ENCODE measurements around the gene DDX1.

GRCh38 chr2:15645720-15646385, 54.2 kb downstream of the DDX1 start:
- TF ChIP-seq CTCF (IDR thresholded peaks at IDR 0.05) = no peak
- TF ChIP-seq ZFX (IDR thresholded peaks at IDR 0.05; ENCODE audit: borderline replicate concordance) = no peak
